Prostate gland (tissue), 2 donors: Measurements from ENCODE around the gene SMIM44.

Experiments
- CTCF ChIP-seq, 4 experiments: fragments of 200-600 bp in 2 of 4; fragments of 450-650 bp in 2 of 4; sonication (generic) in 2 of 4; IDR thresholded peaks; 1 replicate in 3 of 4; 2 replicates in 1 of 4; pipeline ENCODE4 v1.5.1; 2016 to 2019; ENCODE audit warnings: antibody characterized with exemption in 4 of 4, mild to moderate bottlenecking in 2 of 4, moderate library complexity in 2 of 4
- POLR2AphosphoS5 ChIP-seq: sonication (generic); formaldehyde crosslinking; IDR thresholded peaks from one replicate; pipeline ENCODE4 v1.6.1; 2017; ENCODE audit warnings: antibody characterized with exemption

GRCh38 chr19:3476830-3477229, 6.4 kb downstream of the SMIM44 start:
- TF ChIP-seq CTCF (IDR thresholded peaks at IDR 0.05) (no peak), POLR2AphosphoS5 (no peak)
